ENCODE measurements around the gene PLEKHA5.

PLEKHA5 gene

GRCh38 chr12:19130224-19131024, 891 bp downstream of the PLEKHA5 start:
- peak; percentile 40 for DNase-seq (ENCODE audit: low spot score)

DNA sequence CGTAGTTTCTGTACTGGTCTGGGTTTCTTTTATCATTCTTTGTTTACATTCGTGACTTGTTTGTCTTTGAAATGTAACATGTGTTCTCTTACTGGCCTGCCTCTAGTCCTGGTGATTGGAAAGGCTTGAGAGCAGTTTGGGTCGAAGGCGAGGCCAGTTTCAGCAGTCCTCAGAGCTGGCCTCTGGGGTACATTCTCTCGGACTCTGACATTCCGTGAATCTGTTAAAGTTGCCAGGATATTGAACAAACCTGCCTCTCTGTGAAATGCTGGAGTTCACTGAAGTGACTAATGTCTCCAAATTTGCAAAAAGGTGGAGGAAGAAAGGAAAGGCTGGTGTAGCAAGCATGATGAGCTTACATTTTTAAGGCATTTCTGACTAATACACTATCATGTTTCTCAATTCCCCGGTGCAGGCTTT, 1.5 kb downstream of the PLEKHA5 start:
- peak; percentile 47 for DNase-seq (ENCODE audit: low spot score)

- DNase-seq (ENCODE audit: low spot score), result no peak
These were observed 9.0 kb downstream of the PLEKHA5 start for GRCh38 chr12:19138551-19138950.

- DNase-seq (ENCODE audit: low spot score), result no peak
These were observed 9.4 kb downstream of the PLEKHA5 start for GRCh38 chr12:19138956-19139355.

DNA sequence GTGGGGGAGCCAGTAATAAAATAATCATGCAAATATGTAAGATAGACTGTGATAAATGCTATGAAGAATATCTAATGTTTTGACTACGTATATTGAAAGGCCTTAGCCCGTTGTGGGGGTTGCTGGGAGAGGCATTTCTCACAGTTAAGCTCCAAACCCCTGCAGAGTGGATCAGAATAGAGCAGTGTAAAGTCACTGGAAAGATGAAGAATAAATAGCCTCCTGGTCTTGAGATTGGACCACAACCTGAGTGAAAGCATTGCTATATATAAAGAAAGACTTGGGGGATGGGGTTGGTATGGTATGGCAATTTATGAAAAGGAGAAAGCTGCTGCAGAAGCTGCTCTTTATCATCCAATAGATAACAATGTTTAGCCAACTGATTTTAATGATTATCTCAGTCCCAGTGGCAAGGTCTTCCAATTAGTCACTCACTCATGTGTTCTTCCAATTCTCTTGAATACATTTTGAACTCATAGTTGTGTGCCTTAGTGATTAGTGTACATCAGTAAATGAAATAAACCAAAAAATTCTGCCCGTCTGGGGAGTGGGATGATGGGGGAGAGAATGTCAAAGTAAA, 10.2 kb downstream of the PLEKHA5 start:
- DNase-seq (ENCODE audit: low spot score), result no peak

GRCh38 chr12:19140381-19141236, 11.1 kb downstream of the PLEKHA5 start:
- DNase-seq (ENCODE audit: low spot score), result no peak

- no peak for DNase-seq (ENCODE audit: low spot score)
These were observed 13.0 kb downstream of the PLEKHA5 start for GRCh38 chr12:19142499-19142898.

DNA sequence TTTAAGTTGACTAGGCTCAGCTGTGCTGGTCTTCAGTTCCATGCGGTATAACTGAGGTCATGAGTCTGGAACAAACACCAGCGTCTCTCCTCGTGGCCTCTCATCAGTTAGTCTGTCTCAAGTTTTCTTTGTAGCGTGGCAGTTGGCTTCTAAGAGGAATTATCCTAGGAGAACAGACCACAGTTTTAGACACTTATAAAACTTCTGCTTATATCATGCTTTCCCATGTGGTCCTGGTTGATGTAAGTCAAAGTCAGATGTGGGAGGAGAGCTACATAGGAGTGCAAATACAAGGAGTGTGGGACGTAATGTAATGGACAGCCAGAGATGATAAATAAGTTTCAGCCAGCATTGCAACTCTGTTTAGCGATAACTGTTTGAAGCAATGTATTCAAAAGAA, 14.8 kb downstream of the PLEKHA5 start:
- no peak for DNase-seq (ENCODE audit: low spot score)

DNA sequence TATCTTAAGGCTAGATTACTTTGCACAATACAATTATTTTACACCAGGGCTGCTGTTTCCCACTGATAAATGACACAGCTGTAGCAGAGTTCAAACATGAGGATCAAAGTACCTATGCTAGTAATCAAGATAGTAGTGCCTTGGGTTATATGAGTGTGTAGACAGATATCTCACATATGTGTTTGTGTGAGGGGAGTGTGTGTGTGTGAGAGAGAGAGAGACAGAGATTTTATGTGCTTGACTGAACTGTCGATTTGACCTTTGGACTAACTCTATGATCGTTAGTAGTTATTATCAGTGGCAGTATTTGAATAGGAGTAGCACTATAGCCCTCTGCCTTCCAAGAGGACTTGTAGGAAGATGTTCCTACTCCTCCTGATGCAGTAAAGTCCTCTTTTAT, 15.5 kb downstream of the PLEKHA5 start:
- DNase-seq (ENCODE audit: low spot score), result no peak

DNA sequence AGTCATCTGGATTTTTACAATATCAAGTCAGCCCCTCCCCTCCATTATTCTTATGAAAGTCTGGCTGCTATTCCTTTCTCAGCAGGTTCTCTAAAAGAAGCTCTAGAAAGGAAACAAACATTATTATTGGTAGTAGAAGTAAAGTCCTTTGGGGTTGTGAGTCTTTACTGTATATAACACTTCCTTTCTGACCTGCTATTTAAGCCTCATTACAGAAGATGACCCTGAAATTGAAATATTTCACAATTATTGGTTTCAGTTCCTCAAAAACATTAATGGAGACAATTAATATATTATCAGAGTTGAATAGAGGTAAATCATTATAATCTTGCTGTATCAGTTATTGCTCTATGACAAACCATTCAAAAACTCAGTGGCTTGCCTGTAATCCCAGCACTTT, 19.3 kb downstream of the PLEKHA5 start:
- DNase-seq (ENCODE audit: low spot score), result no peak

DNA sequence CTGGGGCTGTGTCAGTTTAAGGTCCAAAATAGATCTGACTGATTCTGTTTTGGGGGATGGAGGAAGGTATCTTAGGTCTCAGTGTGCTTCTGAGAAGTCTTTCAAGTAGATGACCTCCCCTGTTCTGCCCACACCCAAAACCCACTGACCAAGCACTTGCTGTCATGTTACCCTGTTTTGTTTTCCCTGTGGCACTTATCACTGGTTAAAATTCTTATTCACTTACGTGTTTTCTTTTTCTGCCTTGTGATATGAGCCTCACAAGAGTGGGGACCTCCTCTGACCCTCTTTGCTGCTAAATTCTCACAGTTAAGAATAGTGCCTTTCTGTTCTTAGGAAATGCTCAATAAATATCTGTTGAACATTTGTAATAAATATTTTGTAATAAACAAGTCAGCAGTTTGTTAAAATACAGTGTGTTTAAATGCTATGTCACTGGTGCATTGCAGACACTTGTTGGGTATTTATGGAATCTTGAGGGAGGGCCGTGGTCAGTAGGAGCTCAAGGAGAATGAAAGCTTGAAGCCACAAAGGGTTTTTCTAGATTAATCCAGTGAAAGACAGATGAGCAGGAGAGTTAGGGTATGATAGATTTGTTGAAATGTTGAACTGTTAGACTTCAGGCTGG, 20.9 kb downstream of the PLEKHA5 start:
- DNase-seq (ENCODE audit: low spot score), result peak; percentile 27

DNA sequence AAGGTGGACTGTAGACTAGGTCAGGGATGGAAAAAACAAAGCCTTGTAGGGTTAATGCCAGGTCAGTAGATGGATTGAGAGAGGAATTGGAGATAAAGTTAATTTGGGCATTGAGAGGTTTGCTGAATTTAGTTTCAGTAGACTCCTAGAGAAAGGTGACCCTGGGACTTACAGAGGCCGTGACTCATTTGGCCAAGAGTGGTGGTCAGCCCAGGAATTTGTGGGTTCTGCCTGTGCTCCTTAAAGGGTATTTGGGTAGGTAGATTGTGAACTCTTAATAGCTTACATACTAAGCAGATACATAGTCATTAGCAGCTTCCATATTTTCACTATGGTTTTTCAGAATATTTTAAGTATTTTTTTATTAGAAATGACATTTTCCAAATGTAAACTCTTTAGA, 21.8 kb downstream of the PLEKHA5 start:
- DNase-seq (ENCODE audit: low spot score), result no peak

DNA sequence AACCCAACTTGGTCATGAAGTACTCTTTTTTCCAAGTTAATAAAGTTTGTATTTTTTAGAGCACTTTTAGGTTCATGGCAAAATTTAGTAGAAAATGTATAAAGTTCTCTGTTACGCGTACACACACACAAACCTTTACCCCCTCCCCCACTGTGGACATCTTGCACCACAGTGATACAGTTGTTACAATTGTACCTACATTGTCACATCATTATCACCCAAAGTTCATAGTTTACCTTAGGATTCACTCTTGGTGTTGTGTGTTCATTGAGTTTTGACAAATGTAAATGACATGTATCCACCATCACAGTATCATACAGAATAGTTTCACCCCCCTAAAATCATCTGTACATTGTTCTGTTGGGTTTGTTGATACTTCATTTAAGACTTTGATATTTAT, 23.9 kb downstream of the PLEKHA5 start:
- no peak for DNase-seq (ENCODE audit: low spot score)

DNA sequence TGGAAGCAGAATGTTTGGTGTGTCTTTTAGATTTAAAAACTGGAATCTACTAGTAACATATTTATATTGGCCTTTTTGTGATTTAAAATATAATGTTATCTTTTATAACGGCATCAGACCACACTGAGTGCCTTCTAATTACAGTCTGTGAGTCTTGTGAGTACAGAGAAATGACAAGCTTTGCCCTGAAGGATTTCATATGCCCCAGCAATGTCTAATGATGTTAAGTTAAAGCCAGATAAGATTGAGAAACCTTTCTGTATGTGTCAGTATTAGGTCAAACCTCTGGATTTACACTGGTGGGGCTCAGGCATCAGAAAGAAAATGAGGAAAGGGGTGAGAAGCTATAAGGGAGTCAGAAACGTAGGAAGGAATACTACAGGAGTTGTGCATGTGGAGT, 25.2 kb downstream of the PLEKHA5 start:
- DNase-seq (ENCODE audit: low spot score), result no peak

DNA sequence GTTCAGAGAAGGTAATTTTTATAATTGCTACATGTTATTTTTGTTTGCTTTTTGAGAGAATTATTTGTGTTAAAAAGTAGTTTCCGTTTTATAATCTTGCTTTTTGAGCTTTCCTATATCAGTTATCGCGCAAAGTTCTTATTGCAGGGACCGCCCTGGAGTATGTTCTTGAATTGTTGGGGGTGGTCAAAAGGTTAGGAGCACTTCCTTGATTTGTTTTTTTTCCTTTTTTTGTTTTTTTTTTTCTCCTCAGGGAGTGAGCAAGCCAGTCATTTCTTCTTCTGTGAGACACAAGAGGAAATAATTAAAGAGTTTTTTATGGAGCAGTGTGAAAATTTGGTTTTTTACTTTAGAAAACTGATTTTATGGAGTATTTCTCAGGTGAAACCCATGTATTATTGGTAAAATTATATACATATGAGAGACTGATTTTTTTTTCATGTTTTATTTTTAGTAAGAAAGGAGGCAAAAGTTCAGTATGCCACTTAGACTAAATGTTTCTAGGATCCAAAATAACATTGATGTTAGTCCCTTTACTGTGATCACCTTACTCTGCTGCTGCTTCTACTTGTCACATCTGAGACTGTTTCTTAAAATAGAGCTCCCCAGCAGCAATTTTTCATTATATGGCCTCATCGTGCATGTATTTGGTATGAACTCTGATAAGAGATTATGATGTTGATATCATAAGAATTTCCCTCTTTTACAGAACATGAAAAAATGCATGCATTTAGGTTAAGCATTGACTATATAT, 26.6 kb downstream of the PLEKHA5 start:
- DNase-seq (ENCODE audit: low spot score), result no peak

DNA sequence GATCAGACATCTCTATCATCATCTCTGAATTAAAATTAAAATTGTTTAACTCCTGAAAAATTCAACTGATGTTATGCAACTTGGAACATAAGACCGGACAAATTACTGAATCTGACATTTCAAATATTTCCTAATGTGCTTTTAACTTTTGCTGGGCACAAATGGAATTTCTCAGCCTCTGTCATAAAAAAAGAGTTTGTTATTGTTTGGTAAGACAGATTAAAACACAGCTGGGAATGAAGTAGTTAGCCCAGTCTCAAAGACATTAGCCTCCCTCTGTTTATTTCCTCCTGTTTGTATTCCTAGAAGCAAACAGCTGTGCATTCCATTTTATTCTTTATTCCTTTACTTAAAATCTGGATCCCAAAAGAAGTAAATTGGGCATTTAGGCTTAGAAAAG, 29.4 kb downstream of the PLEKHA5 start:
- DNase-seq (ENCODE audit: low spot score), result peak; percentile 22

DNA sequence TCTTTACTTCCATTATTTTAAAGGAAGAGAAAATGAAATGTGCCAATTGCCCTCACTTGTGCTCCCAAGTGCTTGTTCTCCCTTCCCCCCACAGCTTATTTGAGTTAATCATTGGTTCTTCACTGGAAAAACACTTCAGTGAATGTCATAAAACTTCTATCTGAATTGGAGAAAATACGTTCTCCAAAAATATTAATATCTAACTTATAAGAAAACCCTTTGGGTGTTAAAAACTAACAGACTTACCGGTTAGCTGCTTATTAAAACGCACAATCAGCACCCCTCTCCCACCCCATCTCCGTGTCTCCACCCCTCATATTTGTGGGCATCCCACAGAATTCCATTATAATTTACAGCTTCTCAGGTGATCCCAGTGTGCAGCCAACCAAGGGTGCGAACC, 31.7 kb downstream of the PLEKHA5 start:
- no peak for DNase-seq (ENCODE audit: low spot score)

DNA sequence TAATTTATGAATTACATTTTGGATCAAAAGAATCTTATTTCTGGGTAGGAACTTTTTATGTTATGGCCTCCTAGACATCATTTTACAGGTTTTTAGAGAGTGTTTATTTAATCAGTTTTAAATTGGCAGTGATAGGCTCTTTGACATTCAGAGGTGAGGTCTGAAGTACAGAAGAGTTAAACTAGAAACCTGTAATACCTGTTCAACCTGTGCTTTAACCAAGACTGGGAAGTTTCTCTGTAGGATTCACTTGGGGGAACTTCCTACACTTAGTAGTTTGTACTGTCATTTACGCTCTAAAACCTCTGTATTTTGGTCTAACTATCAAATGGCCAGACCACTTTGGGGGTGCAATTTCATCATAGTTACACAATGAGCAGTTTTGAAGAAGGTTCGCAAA, 35.9 kb downstream of the PLEKHA5 start:
- DNase-seq (ENCODE audit: low spot score), result no peak

DNA sequence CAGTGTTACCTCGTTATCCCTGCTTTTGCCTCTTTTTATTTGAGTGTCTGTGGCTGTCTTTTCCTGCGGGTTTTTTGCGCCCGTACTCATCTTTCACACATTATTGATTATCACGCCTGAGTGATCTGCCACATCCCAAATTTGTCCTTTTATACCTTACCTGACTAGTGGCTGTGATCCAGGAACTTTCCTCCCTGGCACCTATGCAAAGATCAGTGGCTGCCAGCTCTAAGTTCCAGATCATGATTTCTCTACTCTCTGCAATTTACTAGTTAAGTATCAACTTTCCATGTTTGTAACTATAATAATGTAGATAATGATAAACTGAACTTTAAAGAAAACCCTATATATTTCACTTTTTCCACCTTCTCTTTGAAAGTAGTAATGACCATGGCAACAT, 36.9 kb downstream of the PLEKHA5 start:
- no peak for DNase-seq (ENCODE audit: low spot score)

- no peak for DNase-seq (ENCODE audit: low spot score)
These were observed 37.4 kb downstream of the PLEKHA5 start for GRCh38 chr12:19166956-19167355.

GRCh38 chr12:19167708-19168107, 38.2 kb downstream of the PLEKHA5 start:
- no peak for DNase-seq (ENCODE audit: low spot score)

- no peak for DNase-seq (ENCODE audit: low spot score)
These were observed 39.1 kb downstream of the PLEKHA5 start for GRCh38 chr12:19168644-19169043.
